K562 (cell line): Measurements from ENCODE around the gene LRP1-AS. TPM values are rescaled to one million over a fixed set of nuclear protein-coding genes. Genes with fewer than 3 reads are reported as not detected.
A peak's percentile ranks its signal among the peaks of the same experiment; 100 is the strongest.

Experiments
- ARID3A ChIP-seq: IDR thresholded peaks from 2 replicates; pipeline ENCODE4 v1.6.1; 2012; ENCODE audit warnings: low read depth, low read length, improper control_type of control experiment, borderline replicate concordance
- BRF2 ChIP-seq: IDR thresholded peaks from 3 replicates; pipeline ENCODE4 v1.6.1; 2011; ENCODE audit warnings: borderline replicate concordance, mild to moderate bottlenecking; ENCODE audit not compliant: insufficient read length, insufficient read depth
- CCNT2 ChIP-seq: IDR thresholded peaks from 2 replicates; pipeline ENCODE4 v1.6.1; 2011; ENCODE audit warnings: borderline replicate concordance, low read depth, mild to moderate bottlenecking, moderate library complexity, mixed read lengths, low read length; ENCODE audit not compliant: insufficient read length; ENCODE audit errors: extremely low read depth
- FOXP4 ChIP-seq: sonication (generic); formaldehyde crosslinking; IDR thresholded peaks from 2 replicates; pipeline ENCODE4 v1.8.0; 2022; ENCODE audit warnings: mild to moderate bottlenecking, missing genetic modification reagents, borderline replicate concordance
- HDAC8 ChIP-seq: fragments of 450-650 bp; IDR thresholded peaks from 2 replicates; pipeline ENCODE4 v1.6.1; 2016; ENCODE audit warnings: mild to moderate bottlenecking, missing genetic modification characterization, moderate library complexity, missing compliant biosample characterization
- HMG20B ChIP-seq: fragments of 250-450 bp; sonication (Bioruptor Pico); IDR thresholded peaks from 2 replicates; pipeline ENCODE4 v1.5.0; 2021; ENCODE audit warnings: mild to moderate bottlenecking
- MBD2 ChIP-seq: sonication (generic); IDR thresholded peaks from 2 replicates; pipeline ENCODE4 v1.6.1; 2016; ENCODE audit warnings: low read depth, borderline replicate concordance
- MCM2 ChIP-seq: fragments of 450-650 bp; IDR thresholded peaks from 2 replicates; pipeline ENCODE4 v1.6.1; 2017; ENCODE audit warnings: low read depth, mild to moderate bottlenecking
- MCM3 ChIP-seq: fragments of 450-650 bp; IDR thresholded peaks from 2 replicates; pipeline ENCODE4 v1.6.1; 2016
- MYC ChIP-seq, 2 experiments: fragments of 250-450 bp in 1 of 2; sonication (Bioruptor Pico) in 1 of 2; IDR thresholded peaks; 2 replicates each; pipeline versions ENCODE4 v1.5.1 to v1.6.1; 2012 to 2021; ENCODE audit warnings: low read depth in 2 of 2, borderline replicate concordance in 1 of 2, improper control_type of control experiment in 1 of 2, low read length in 1 of 2, mild to moderate bottlenecking in 1 of 2, moderate library complexity in 1 of 2
- RNF219 ChIP-seq: fragments of 250-450 bp; sonication (Bioruptor Pico); IDR thresholded peaks from 2 replicates; pipeline ENCODE4 v1.5.0; 2022; ENCODE audit warnings: mild to moderate bottlenecking
- SRSF3 ChIP-seq: fragments of 200-400 bp; formaldehyde crosslinking; IDR thresholded peaks from 2 replicates; pipeline ENCODE4 v1.6.1; 2016; ENCODE audit warnings: mild to moderate bottlenecking, low read length, moderate library complexity; ENCODE audit not compliant: insufficient read depth
- TBP ChIP-seq: optimal IDR thresholded peaks from 2 replicates; pipeline ENCODE3; 2011; ENCODE audit warnings: low read depth, low read length, improper control_type of control experiment
- TRIM24 ChIP-seq, 2 experiments: fragments of 450-650 bp; IDR thresholded peaks; 2 replicates each; pipeline ENCODE4 v1.6.1; 2016
- ZNF280B ChIP-seq: fragments of 250-450 bp; sonication (Bioruptor Pico); IDR thresholded peaks from 2 replicates; pipeline ENCODE4 v1.5.1; 2021; ENCODE audit warnings: mild to moderate bottlenecking
- ZNF408 ChIP-seq: fragments of 250-450 bp; sonication (Bioruptor Pico); IDR thresholded peaks from 2 replicates; pipeline ENCODE4 v1.4.0; 2020; ENCODE audit warnings: low read depth, mild to moderate bottlenecking, moderate library complexity
- ZNF77 ChIP-seq: fragments of 250-450 bp; sonication (Bioruptor Pico); IDR thresholded peaks from 2 replicates; pipeline ENCODE4 v1.5.0; 2020
- polyA plus RNA-seq, 8 experiments: library from polyadenylated mRNA; depleted of rRNA in 4 of 8; stranded (reverse) in 5 of 8; unstranded in 3 of 8; fragments of >200 nt; fragmentation: Nextera tagmentation in 2 of 8; fragmentation: Illumina TruSeq in 1 of 8; extraction: Ambion mirVana in 2 of 8; extraction: Trizol in 1 of 8; gene quantifications; 2 replicates each; pipeline versions ENCODE4 v1.2.1 to v1.2.3, GENCODE V29; 2011 to 2014; ENCODE audit warnings: inconsistent platforms in 1 of 8, missing spikeins in 1 of 8
- total RNA-seq, 7 experiments: library from RNA; depleted of rRNA in 6 of 7; stranded (reverse); fragments of >200 nt in 6 of 7; fragmentation: Illumina TruSeq in 2 of 7; extraction: Trizol in 2 of 7; gene quantifications; 2 replicates each; pipeline versions ENCODE4 v1.2.1 to v1.2.3, GENCODE V29; 2011 to 2021; ENCODE audit warnings: low replicate concordance in 1 of 7

The LRP1-AS gene
- total and polyA plus RNA-seq, 9 of the 15 experiments (the other 6 are each of a cell fraction or from before 2014, with no cell fraction given) = not detected

- no peak for TF ChIP-seq ZNF408 (CRISPR knock-in tag)
- TF ChIP-seq TRIM24 (IDR thresholded peaks at IDR 0.05) = no peak
- TF ChIP-seq HMG20B (CRISPR knock-in tag) = no peak
- no peak for TF ChIP-seq MCM3
- TF ChIP-seq TBP = no peak
- no peak for TF ChIP-seq HDAC8
- TF ChIP-seq RNF219 (CRISPR knock-in tag) = no peak
- TF ChIP-seq MYC (IDR thresholded peaks at IDR 0.05; ENCODE audit: low read depth, low read length) = peak; percentile 69
- no peak for TF ChIP-seq MYC (CRISPR knock-in tag; IDR thresholded peaks at IDR 0.05; ENCODE audit: borderline replicate concordance, low read depth)
- TF ChIP-seq MBD2 = no peak
- no peak for TF ChIP-seq ZNF280B (CRISPR knock-in tag)
- TF ChIP-seq ARID3A = no peak
- TF ChIP-seq BRF2 = no peak
- no peak for TF ChIP-seq SRSF3
- no peak for TF ChIP-seq FOXP4 (CRISPR knock-in tag)
- TF ChIP-seq ZNF77 (CRISPR knock-in tag) = no peak
- no peak for TF ChIP-seq MCM2
- TF ChIP-seq CCNT2 = peak; percentile 23
Measured at GRCh38 chr12:57110104-57111030, 37.1 kb downstream of the LRP1-AS start (continued).
